GM10847 (cell line): Measurements from ENCODE around the gene USP37.

Experiments
- POLR2A ChIP-seq: IDR thresholded peaks from 2 replicates; pipeline ENCODE4 v1.6.1; 2011; ENCODE audit not compliant: insufficient read length; ENCODE audit errors: extremely low read depth

USP37 gene

DNA sequence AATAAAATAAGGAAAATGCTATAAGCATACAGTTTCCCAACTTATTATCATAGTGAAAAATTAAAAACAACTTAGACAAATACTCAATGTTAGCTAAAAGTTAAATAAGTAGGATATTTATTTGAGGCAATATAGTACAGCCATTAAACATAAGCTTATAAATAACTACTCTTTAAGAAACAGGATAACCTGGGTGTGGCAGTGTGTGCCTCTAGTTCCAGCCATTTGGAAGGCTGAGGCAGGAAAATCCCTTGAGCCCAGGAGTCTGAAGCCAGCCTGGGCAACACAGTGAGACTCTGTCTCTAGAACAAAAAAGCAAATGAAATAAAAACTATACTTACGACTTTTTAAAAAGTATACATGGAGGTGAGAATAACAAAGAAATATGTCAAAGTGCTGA lies 109.6 kb downstream of the USP37 start:
- no peak for TF ChIP-seq POLR2A

DNA sequence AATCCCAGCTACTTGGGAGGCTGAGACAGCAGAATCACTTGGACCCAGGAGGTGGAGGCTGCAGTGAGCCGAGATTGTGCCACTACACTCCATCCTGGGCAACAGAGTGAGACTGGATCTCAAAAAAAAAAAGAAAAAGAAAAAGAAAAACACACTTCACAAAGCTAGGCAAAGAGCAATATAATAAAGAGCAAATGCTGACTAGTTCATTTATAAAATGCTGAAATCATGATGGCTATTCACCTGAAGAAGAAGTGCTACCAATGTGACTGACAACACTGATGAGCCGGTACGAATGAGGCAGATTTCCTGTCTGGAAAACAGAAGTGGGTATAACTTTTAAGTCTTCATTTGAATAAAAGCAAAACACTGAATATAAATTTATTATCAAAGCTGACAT lies 111.3 kb downstream of the USP37 start:
- no peak for TF ChIP-seq POLR2A

DNA sequence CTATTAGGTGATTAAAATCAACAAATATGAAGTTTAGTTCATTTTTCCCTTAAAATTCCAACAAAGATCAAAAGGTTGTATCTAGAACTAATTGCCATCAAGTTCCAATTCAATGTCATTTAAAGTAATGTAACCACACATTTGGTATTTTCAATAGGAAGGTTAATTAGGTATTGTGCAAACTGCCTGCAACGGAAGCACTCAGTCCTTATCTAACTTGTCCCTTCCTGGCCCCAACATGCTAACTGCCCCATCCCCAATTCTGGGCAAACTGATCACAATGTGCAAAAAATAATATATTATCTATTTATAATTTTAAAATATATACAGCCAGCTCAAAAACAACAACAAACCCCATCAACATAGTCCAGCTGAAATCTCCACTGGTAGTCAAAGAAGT lies 116.1 kb downstream of the USP37 start:
- no peak for TF ChIP-seq POLR2A

DNA sequence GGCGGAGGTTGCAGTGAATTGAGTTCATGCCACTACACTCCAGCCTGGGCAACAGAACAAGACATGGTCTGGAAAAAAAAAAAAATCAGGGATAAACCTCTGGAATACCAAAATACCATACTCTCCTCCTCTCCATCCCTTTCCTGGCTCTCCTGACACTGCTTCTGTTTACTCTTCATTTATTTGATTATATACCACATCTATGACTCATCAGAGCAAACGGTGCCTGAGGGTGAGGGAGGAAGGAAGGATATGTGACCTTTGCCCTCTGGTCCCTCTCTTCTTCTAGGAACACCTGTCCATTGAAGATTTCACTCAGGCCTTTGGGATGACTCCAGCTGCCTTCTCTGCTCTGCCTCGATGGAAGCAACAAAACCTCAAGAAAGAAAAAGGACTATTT lies 119.2 kb downstream of the USP37 start:
- no peak for TF ChIP-seq POLR2A

DNA sequence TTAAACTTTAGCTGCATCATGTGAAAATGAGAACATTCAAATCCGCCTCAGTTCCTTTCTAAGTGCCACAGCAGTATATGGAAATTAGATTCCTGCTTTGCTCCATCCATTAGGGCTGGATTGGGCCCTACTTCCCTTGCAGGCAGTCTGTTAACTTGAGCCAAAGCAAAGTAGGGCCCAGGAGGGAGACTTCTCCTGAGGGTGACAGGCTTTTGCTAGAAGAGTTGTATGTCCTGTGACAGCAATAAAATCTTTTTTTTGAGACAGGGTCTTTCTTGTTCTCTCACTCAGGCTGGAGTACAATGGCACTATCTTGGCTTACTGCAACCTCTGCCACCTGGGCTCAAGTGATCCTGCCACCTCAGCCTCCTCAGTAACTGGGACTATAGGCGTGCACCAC lies 121.1 kb downstream of the USP37 start:
- no peak for TF ChIP-seq POLR2A

DNA sequence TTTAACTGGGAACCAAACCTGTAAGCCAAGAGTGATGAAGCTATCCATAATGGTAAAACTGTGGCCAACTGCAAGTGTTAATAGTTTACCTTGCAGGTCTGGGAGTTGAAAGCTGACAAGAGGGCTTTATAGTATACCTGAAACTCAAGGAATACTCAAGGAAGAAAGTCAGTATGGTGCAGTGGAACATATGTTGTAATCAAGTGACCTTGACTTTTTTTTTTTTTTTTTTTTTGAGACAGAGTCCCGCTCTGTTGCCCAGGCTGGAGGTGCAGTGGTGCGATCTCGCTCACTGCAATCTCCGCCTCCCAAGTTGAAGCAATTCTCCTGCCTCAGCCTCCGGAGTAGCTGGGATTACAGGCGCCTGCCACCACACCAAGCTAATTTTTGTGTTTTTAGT lies 121.6 kb downstream of the USP37 start:
- TF ChIP-seq POLR2A, result no peak

DNA sequence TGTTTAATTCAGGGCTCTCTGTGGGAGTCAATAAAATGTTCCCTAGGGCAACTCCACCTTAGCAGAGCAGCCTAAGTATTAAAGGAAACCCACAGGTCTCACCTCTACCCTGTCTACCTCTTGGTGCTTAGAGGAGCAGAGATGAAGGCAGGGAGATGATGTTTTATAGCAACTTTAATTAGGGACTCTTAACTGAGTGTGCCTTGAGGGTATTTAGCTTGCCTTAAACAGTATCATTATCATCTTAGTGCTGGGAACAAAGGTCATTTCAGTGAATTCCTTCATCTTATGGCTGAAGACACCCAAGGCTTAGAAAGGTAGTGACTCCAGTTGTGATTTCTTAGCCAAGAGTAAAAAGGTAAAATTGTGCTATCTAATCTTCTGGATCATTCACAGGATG lies 122.5 kb downstream of the USP37 start:
- TF ChIP-seq POLR2A, result no peak

DNA sequence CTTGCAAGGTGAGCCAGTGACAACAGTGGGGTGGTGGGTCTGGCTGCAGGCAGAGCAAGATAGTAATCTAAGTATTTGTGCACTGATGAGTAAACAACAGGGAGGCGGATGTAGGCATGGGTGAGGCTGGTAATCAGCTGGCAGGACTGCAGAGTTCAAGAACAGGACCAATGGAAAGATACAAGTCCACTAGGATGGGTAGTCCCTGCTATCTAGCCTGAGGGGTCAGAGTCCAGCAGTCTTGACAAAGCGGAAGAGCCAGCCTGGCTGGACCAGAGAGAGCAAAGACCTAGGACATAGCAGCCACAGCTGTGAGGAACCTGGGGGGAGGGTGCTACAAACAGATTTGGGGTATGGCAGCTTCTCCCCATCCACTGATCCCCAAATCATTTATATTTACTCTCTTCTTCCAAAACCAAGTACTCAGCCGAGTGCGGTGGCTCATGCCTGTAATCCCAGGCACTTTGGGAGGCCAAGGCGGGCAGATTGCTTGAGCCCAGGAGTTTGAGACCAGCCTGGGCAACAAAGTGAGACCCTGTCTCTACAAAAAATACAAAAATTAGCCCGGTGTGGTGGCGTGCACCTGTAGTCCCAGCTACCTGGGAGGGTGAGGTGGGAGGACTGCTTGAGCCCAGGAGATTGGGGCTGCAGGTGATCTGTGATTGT lies 123.3 kb downstream of the USP37 start:
- no peak for TF ChIP-seq POLR2A

DNA sequence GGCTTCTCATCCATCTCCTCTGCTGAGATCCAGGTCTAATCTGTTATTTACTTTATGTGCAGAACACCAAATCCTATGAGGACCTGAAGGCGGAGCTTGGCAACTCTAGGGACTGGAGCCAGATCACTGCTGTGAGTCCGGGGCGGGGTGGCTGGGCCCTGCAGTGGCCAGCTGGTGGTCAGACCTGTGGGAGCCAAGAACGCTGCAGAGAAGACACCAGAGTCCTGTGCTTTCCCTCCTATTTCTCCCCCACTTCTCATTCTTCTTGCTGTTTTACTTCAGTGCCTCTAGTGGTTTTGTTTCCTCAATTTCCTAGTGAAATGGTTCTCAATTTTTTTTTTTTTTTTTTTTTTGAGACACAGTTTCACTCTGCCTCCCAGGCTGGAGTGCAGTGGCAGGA lies 129.6 kb downstream of the USP37 start:
- no peak for TF ChIP-seq POLR2A

DNA sequence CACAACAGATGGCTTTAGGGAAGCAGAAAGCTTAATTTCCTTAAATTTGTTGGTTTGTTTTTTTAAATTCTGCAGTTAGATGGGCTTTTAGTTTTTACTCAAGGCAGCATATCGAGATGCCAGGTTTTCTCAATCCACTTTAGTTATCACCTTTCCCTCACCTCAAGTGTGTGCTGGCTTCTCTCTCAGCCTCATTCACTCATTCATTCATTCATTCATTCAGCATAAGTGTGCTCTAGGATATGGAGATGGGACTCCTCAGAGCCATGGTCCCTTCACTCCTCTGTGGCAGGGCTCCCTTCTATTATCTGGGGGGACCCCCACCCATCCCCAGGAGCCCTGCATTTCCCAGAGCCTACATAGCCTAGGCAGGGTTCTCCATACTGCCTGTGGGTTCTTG lies 130.2 kb downstream of the USP37 start:
- TF ChIP-seq POLR2A, result no peak

DNA sequence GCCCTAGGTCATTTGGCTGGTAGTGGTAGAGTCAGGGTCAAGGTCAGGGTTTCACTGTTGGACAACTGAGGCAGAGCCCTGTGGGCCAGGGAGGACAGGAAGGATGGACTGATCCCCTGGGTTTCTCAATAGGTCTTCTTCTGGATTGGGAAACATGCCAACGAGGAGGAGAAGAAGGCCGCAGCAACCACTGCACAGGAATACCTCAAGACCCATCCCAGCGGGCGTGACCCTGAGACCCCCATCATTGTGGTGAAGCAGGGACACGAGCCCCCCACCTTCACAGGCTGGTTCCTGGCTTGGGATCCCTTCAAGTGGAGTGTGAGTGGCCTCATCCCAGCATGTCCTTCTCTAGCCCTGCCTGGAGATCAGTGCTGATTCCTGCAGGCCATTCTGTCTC lies 131.2 kb downstream of the USP37 start:
- no peak for TF ChIP-seq POLR2A

DNA sequence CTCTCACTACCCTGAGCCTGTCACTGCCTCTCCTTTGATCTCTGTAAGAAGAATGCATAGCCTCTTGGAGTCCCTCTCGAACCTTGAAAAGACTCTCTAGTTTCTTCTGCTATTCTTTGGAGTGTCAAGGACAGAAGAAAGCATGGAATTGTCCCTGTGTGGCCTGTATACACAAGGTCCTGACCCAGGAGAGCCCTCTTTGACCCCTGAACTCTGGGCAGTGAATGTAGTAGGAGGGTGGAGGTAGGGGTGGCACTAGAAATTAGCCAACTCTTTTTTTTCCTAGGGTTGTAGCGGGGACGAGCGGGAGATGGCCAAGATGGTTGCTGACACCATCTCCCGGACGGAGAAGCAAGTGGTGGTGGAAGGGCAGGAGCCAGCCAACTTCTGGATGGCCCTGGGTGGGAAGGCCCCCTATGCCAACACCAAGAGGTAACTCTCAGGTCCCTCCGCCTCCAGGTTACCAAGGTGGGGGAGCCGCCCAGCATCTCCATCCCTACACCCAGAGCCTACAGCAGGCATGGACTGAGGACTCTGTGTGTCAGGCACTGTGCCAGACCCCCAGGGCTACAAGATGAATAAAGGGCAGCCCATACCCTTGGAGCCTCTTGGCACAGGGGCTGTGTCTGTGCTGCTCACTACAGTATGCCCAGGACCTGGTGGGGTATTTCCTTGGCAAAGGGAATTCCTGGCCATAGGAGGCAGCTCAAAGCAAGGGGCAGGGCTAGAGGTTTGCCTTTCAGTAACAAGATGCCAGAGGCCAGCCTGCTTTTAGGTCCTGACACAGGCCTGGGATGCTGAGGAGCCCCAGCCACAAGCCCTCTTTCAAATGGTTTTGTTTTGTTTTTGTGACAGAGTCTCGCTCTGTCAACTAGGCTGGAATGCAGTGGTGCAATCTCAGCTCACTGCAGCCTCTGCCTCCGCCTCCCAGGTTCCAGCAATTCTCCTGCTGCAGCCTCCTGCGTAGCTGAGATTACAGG lies 132.9 kb downstream of the USP37 start:
- TF ChIP-seq POLR2A, result no peak

DNA sequence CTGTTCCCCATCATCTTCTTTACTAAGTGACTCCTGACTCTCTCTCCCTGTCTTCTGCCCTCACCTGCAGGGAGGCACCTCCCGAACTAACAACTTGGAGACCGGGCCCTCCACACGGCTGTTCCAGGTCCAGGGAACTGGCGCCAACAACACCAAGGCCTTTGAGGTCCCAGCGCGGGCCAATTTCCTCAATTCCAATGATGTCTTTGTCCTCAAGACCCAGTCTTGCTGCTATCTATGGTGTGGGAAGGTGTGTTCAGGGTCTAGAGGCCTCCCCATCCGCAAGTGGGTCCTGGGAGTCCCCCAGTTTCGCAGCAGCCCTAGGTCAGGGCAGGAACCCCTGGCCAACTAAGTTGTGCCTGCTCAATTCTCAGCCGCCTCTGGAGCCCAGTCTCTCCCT lies 133.7 kb downstream of the USP37 start:
- no peak for TF ChIP-seq POLR2A

DNA sequence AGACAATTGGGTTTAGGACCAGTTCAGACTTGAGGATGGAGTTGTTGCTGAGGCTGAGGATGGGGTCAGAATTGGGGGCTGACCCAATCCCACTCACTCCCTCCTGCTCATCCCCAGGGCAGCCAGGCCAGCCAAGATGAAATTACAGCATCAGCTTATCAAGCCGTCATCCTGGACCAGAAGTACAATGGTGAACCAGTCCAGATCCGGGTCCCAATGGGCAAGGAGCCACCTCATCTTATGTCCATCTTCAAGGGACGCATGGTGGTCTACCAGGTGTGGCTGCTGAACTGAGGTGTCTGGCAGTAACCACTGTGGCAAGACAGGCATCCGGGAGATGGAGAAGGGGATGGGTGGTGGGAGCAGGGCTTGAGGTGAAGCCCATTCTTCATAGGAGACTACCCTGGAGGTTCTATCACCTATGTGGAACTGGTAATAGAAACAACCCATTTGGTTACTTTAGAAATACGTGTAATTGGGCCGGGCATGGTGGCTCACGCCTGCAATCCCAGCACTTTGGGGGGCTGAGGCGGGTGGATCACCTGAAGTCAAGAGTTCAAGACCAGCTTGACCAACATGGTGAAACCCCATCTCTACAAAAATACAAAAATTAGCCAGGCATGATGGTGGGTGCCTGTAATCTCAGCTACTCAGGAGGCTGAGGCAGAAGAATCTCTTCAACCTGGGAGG lies 135.3 kb downstream of the USP37 start:
- TF ChIP-seq POLR2A, result no peak

DNA sequence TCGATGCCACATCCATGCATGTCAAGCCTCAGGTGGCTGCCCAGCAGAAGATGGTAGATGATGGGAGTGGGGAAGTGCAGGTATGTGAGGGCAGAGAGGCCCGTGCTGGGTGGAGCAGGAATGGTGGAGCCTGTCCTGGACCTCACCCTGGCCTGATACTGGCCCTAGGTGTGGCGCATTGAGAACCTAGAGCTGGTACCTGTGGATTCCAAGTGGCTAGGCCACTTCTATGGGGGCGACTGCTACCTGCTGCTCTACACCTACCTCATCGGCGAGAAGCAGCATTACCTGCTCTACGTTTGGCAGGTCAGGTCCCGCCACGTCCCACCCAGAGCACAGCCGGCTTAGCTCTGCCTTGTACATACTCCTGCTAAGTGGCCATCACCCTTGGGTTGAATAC lies 136.3 kb downstream of the USP37 start:
- TF ChIP-seq POLR2A, result no peak

DNA sequence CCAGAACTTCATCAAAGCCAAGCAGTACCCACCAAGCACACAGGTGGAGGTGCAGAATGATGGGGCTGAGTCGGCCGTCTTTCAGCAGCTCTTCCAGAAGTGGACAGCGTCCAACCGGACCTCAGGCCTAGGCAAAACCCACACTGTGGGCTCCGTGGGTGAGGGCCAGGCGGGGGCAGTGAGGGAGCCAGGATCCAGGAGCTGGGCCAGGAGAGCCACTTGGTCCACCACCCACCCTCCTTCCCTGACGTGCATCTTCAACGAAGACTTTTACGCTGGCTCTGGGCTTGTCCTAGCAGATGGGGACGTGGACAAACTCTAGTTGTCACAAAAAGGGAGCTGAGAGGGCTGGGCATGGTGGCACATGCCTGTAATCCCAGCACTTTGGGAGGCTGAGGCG lies 137.4 kb downstream of the USP37 start:
- no peak for TF ChIP-seq POLR2A
